SU-DHL-6 (cell line): ENCODE data around the gene MIER2.

Source experiments
- EZH2phosphoT487 ChIP-seq: fragments of 200-600 bp; sonication (generic), shearing (Covaris generic); conservative IDR thresholded peaks from 2 replicates; pipeline ENCODE4 v1.6.1; 2018; ENCODE audit warnings: mild to moderate bottlenecking, antibody characterized with exemption, low read length, moderate library complexity, mixed read lengths
- TF ChIP-seq, protein P1 (sequence below): fragments of 200-600 bp; sonication (generic); IDR thresholded peaks from one replicate; pipeline ENCODE4 v1.5.1; 2017; ENCODE audit warnings: antibody characterized with exemption, mild to moderate bottlenecking, low read length, moderate library complexity; ENCODE audit not compliant: insufficient read depth, poor library complexity, severe bottlenecking

DNA sequence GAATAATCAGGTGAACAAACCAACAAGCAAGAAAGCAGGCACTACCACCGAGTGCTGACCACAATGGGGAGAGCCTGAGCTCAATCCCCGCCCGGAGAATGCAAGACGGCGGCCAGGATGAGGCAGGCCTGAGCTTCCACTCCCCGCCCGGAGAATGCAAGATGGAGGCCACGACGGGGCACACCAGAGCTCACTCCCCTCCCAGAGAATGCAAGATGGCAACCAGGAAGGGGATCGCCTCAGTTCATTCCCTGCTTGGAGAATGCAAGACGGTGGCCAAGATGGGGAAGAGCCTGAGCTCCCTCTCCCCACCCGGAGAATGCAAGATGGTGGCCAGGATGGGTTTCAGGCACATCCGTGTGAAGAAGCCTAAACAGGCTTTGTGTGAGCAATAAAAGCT lies 24.7 kb upstream of the MIER2 start:
- TF ChIP-seq, protein P1, sequence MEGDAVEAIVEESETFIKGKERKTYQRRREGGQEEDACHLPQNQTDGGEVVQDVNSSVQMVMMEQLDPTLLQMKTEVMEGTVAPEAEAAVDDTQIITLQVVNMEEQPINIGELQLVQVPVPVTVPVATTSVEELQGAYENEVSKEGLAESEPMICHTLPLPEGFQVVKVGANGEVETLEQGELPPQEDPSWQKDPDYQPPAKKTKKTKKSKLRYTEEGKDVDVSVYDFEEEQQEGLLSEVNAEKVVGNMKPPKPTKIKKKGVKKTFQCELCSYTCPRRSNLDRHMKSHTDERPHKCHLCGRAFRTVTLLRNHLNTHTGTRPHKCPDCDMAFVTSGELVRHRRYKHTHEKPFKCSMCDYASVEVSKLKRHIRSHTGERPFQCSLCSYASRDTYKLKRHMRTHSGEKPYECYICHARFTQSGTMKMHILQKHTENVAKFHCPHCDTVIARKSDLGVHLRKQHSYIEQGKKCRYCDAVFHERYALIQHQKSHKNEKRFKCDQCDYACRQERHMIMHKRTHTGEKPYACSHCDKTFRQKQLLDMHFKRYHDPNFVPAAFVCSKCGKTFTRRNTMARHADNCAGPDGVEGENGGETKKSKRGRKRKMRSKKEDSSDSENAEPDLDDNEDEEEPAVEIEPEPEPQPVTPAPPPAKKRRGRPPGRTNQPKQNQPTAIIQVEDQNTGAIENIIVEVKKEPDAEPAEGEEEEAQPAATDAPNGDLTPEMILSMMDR: no peak
- TF ChIP-seq EZH2phosphoT487: no peak
